GM18861 (cell line): ENCODE data around the gene SLC26A6.

Experiments
- ATAC-seq: cut with Tn5 transposase; IDR thresholded peaks from one replicate; pipeline ENCODE4 v1.9.1; 2021; ENCODE audit not compliant: unreplicated experiment

SLC26A6 gene

DNA sequence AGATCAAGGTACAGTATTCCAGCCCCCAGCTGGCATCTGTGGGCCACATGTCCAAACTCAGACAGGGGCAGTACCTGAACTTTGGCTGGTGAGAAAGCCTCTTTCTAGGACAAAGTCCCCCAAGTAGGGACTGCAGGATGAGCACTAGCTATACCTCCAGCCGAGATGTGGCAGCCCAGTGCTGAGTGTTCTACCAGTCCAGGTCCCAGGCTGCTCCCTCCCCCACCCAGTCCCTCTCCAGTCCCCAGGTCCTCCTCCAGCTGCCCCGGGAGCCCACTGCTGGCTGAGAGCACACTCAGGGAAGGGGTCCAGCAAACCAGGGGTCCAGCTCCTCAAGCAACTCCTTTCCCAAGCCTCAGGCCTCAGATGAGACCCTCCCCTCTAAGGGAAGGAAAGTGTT is 1.5 kb downstream of the SLC26A6 start:
- no peak for ATAC-seq

GRCh38 chr3:48633256-48633655 is 2.0 kb downstream of the SLC26A6 start:
- no peak for ATAC-seq

DNA sequence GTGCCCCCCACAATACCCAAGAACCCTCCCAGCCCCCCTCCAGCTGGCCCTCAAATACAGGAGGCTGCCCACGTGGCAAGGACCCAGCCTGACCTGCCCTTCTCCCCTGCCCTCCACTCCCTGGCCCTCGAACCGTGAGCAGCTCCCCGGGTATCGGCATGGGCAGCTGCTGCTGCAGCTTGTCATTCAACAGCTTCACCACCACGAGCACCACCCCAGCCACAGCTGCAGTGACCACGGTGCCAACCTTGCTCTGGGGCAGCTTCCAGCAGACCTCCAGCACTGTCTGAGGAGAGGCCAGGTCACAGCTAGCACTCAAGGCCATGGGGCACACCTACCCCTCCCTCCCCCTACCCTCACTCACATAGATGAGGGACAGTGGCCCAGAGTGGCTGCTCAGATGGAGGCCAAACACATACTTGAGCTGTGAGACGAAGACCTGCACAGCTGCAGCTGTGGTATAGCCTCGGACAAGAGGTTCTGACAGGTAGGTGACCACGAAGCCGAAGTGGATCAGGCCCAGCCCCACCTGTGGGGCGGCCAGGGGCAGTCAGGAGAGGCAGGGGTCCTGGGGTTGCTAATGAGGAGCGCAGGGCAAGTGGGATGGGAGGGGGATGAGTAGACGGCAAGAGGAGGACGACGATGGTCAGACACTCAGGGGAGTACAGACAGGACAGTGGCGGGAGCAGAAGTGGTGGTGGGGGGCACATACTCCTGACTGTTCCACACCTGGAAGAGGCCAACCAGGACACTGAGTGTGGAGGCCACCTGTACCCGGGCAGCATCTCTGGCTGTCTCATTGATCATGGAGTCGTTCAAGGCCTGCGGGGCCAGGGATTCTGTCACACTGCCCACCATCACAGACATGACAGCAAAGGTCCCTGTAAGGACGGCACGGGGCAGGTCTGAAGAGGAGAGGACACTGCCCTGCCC is 3.5 kb downstream of the SLC26A6 start:
- ATAC-seq, result no peak

DNA sequence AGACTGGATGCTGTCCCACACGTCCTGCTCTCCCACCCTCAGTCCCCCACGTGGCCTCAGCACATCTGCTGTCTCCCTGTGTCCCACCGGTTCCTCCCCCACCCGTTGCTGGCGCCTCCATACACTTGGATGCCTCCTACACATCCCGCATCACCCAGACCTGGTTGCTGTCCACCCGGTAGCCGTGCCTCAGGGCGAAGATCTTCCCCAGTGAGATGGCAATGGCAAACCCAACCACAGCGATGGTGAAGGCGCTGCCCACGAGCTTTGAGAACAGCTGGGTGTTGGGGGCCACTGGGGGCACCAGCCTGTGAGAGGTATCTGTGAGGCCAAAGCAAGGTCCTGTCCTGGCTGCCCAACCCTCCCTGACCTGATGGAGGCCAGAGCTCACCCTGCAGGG is 4.4 kb downstream of the SLC26A6 start:
- no peak for ATAC-seq

- ATAC-seq, result no peak
These were observed 4.9 kb downstream of the SLC26A6 start for GRCh38 chr3:48630407-48630806.

DNA sequence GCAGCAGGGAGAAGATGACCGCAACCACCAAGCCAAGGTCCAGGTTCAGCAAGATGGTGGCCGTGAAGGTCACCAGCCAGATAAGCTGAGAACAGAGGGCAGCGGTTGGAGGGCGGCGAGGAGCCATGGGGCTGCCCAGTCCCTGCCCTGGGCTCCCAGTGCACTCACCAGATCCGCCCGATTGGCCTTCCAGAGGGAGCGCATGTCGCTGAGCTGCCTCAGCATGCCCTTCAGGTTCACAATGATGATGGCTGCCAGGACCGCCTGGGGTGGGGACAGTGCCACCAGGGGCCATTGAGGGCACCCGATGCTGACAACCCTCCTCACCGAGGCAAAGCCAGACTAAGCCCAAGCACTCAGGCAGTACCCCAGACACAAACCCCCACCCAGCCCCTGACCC is 5.4 kb downstream of the SLC26A6 start:
- no peak for ATAC-seq

GRCh38 chr3:48628277-48629017 is 6.8 kb downstream of the SLC26A6 start:
- ATAC-seq, result no peak

DNA sequence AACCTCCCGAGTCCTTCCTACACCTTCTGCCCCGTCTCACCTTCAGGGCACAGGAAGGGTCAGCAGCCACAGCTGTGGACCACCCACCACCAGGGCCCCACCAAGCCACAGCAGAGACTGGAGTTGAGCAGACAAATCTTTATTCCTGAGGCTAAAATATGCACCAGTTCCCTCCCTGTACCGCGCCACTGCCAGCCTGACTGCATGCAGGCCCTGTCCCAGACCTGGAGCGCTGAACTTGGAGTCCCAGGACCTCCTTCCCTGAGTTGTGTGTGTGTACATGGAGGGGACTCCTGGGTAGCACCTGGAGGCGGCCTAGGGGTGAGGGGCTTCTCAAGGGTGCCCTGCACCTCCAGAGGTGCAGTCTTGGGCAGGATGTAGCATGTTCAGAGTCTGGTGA is 9.7 kb downstream of the SLC26A6 start:
- ATAC-seq, result no peak

DNA sequence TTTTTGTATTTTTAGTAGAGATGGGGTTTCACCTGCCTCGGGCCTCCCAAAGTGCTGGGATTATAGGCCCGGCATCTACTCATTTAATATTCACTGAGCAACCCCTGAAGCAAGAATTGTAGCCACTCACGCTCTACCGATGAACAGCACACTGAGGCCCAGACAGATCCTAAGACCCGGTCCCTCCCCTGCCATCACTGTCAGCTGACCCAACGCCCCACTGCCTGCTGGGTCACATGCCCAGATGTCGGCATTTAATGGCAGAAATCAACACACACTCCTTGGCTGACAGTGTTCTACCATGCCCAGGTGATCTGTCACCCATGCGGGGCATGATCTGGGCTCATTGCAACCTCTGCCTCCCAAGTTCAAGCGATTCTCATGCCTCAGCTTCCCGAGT is 10.5 kb downstream of the SLC26A6 start:
- no peak for ATAC-seq

GRCh38 chr3:48623851-48624547 is 11.3 kb downstream of the SLC26A6 start:
- no peak for ATAC-seq

DNA sequence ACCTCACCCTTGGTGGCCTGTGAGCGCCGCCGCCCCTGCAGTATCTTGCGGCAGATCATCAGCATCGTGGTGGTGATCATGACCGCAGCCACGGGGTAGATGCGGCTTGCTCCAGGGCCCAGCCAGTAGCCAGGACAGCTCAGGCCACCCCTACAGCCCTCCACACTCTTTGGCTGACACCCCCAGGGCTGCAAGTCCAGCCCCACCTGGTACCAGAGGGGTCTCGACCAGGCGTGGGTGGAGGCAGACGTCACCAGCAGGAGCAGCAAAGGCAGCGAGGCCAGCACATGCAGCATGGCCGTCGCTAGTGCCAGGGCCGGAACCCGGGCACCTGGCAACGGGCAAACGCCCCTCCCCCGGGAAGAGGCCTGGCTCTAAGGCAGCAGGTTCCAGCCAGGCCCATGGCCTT is 13.8 kb downstream of the SLC26A6 start, which contains the start of gene TMEM89:
Gene TMEM89, minus strand, starts transcription at position 309 of the 409 bp plus-strand sequence. Its CDS starts 13 bp downstream, at position 296.
- no peak for ATAC-seq

DNA sequence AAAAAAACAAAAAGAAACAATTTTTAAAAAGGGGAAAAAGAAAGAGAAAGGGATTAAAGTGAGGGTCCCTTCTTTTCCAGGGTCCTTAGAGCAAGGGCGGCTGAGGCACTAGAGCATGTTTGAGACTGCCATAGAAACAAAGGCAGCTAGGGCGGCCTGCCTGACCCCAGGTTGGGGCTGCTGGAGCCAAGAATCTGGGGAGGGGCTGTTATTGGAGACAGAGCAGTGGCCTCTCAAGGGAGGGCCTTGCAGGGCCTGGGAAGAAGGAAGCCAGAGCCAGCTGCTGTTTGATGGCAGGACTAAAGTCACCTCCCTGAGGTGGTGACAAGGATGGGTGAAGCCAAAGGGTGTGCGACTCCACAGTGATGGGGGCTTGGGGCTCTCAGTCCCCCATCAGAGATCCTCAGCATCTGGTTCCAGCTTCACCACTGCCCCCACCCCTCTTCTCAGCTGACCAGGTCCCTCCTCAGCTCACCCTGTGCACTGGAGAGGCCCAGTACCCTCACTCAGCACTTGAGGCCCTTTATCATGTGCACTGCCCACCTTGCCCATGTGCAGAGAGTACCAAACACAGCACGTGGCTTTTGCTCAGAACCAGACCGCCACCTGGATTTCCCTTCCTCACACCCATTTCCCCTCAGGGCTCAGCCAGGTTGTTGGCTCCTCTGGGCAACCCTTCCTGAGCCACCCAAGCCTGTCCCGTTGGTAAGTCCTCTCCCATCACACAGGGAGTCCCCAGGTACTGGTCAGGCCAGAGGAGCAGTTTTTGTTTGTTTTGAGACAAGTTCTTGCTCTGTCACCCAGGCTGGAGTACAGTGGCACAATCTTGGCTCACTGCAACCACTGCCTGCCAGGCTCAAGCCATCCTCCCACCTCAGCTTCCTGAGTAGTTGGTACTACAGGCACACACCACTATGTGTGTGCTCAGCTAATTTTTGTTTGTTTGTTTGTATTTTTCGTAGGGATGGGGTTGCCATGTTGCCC is 15.4 kb downstream of the SLC26A6 start:
- no peak for ATAC-seq

DNA sequence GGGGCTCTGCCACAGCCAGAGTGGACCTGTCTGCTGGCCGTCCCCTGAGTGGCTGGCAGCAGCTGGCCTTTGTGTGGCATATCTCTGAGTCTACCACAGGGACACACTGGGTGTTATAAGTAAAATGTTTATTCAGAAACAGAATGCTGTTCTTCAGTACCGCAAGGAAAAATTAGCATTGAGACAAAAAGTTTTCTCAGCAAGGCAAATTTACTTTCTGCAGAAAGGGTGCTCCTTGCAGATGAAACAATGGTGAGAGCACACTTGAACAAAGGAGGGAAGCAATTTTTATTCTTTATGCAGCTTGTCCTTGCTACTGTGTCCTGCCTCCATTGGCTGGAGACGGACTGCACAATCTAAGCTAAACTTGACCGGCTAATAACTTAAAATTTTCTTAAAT is 17.7 kb downstream of the SLC26A6 start:
- no peak for ATAC-seq

DNA sequence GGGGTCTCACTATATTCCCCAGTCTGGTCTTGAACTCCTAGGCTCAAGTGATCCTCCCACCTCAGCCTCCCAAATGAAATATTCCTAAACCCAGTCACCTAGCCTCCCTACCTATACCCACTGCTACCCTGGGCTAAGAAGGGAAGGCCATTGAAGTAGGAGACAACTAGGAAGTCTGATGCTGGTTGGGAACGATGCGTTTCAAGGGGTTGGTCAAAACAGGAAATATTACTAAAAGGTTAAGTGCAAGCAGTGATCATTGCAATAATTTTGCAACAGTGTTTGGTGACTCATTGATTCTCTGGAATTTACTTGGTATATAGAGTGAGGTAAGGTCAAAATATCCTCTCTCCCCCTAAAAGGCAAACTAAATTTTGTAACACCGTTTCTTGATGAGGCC is 21.2 kb downstream of the SLC26A6 start:
- no peak for ATAC-seq

DNA sequence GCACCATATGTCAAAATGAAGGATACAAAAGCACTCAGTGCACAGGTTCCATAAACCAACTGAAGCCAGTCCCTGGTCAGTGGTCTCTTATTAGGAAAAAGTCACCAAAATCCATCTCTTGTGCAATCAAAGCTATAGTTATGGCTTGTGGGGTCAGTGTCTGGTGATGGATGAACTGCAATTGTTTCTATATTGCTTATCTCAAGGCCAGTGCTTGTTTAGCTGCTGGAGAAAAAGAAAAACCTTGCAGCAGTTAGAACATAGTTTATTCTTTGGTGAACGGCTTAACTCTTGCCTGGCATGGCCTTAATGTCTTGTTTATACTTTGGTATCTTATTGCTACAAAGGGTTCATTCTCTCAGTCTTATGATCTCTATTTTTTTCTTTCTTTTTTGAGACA is 23.0 kb downstream of the SLC26A6 start:
- no peak for ATAC-seq

DNA sequence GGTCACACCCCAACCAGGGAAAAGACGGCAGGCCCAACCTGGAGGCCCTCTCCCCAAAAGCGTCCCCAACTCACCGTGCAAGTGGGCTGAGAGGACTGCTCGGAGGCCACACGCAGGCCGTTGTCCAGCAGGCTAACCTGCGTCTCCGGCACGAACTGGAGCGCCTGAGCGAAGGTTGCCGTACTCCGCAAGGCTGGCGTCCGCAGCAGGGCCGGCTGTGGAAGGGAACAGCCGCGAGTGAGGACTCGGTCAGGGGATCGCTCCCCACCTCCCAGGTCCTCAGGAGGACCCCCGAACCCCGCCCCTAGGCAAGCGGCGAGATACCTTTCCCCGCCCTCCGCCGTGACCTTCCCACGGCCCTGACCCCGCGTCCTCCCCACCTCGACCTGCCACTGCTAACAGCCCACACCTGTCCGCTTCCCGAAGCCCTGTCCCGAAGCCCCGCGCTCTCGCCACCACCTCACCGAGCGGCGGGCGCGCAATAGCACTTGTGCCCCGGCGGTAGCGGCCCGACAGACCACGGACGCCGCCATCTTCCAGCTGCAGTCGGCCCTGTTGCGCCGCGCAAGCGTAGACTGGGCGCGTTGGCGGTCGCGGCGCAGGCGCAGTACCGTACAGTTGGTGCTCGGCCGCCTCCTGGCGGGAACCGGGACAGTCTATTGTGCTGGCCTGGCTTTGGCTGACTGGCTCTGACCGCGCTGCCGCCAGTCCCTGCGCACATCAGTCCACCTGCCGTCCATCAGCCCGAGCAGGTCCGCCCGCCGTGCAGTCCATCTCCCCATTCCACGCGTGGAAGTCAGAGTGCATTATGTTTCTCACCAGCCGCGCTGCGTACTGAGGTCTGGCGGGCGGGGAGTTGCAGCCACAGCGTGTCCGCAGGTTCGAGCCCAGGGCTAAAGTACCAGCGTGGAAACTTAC is 25.9 kb downstream of the SLC26A6 start, which contains the start of gene UQCRC1:
Gene UQCRC1, minus strand, starts transcription at position 559 of the 918 bp plus-strand sequence. Its CDS starts 26 bp downstream, at position 533.
- ATAC-seq, result peak; percentile 94

DNA sequence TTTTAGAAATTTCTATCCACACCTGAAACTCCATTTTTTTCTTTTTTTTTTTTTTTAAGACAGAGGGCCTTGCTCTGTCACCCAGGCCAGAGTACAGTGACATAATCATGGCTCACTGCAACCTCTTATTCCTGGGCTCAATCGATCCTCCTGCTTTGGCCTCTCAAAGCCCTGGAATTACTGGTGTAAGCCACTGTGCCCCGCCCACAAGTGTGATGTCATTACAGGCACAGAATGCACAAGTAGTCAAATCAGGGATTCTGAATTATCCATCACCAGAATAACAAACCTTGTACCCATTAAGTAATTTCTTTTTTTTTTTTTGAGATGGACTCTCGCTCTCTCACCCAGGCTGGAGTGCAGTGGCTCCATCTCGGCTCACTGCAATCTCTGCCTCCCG is 27.7 kb downstream of the SLC26A6 start:
- ATAC-seq, result no peak

DNA sequence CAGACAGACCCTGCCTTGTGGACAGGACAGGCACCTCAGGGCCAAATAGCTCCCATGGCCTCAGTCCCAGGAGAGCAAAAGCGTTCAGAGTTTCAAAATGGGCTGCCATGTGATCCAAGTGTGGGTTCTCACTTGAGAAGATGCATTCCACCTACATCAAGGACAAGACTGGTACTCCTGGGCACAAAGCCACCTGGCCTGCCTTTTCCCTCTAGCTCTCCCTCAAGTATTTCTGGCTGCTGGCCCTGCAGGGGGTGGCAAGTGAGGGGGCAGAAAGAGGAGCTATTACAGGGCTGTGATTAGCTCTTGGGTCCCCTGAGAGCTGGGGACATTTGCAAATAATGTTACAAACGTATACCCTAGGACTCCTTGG is 33.7 kb downstream of the SLC26A6 start:
- no peak for ATAC-seq
